GM12872 (cell line): ENCODE measurements around the gene MAMDC2.

Source experiments
- CTCF ChIP-seq: IDR thresholded peaks from 3 replicates; pipeline ENCODE4 v1.5.1; 2011; ENCODE audit warnings: low read depth, mild to moderate bottlenecking, low read length, moderate library complexity; ENCODE audit not compliant: insufficient read depth

MAMDC2 gene

GRCh38 chr9:70250221-70250620 lies 206.6 kb downstream of the MAMDC2 start:
- TF ChIP-seq CTCF = no peak

- TF ChIP-seq CTCF = no peak
Measured at GRCh38 chr9:70255486-70255885, 211.8 kb downstream of the MAMDC2 start.

GRCh38 chr9:70256123-70256551 lies 212.5 kb downstream of the MAMDC2 start:
- no peak for TF ChIP-seq CTCF

- TF ChIP-seq CTCF = no peak
Measured at GRCh38 chr9:70257502-70257901, 213.9 kb downstream of the MAMDC2 start.

- no peak for TF ChIP-seq CTCF
Measured at GRCh38 chr9:70257991-70258691, 214.5 kb downstream of the MAMDC2 start.

- TF ChIP-seq CTCF = no peak
Measured at GRCh38 chr9:70258692-70259511, 215.3 kb downstream of the MAMDC2 start, which contains the start of gene SMC5. SMC5 (plus strand) TSS chr9:70258978; CDS start chr9:70259079, 101 bp downstream.

- TF ChIP-seq CTCF = no peak
Measured at GRCh38 chr9:70259512-70259802, 215.8 kb downstream of the MAMDC2 start.
